MCF 10A (cell line): ENCODE measurements around the gene SCGB1D4. TPM values are rescaled to one million over a fixed set of nuclear protein-coding genes. Genes with fewer than 3 reads are reported as not detected.

ENCODE experiments used
- BruUV-seq: library from RNA; stranded (reverse); fragments of 400-500 nt; replicated peaks from 2 replicates; lab custom pipeline; 2021; lab: Mats Ljungman, UMichigan
- CTCF ChIA-PET: fragments of 300-600 bp; sonication (Branson Sonifier 250); formaldehyde crosslinking; extraction: SDS; loops from one replicate; lab custom pipeline; 2021; ENCODE audit warnings: antibody characterized with exemption, inconsistent platforms; lab: Yijun Ruan, JAX
- POLR2A ChIA-PET: fragments of 300-600, 350-650 bp; sonication (Branson Sonifier 250); formaldehyde crosslinking; extraction: SDS; loops from one replicate; lab custom pipeline; 2020; ENCODE audit warnings: antibody characterized with exemption, inconsistent platforms; lab: Yijun Ruan, JAX
- DNase-seq: peaks from one replicate; pipeline ENCODE4 v3.0.0-alpha.2; 2018; ENCODE audit not compliant: unreplicated experiment
- H3K27ac Mint-ChIP-seq: one replicate; pipeline ENCODE4 v1.8.0; 2022; ENCODE audit warnings: mild to moderate bottlenecking, low read depth, mixed read lengths; ENCODE audit not compliant: unreplicated experiment
- H3K27me3 Mint-ChIP-seq: one replicate; pipeline ENCODE4 v1.8.0; 2022; ENCODE audit warnings: mixed read lengths; ENCODE audit not compliant: insufficient read depth, unreplicated experiment
- H3K36me3 Mint-ChIP-seq: one replicate; pipeline ENCODE4 v1.8.0; 2022; ENCODE audit warnings: mild to moderate bottlenecking, moderate library complexity, mixed read lengths; ENCODE audit not compliant: insufficient read depth, unreplicated experiment
- H3K4me1 Mint-ChIP-seq: one replicate; pipeline ENCODE4 v1.8.0; 2022; ENCODE audit warnings: mixed read lengths; ENCODE audit not compliant: insufficient read depth, unreplicated experiment
- H3K4me3 Mint-ChIP-seq: one replicate; pipeline ENCODE4 v1.8.0; 2022; ENCODE audit warnings: mild to moderate bottlenecking, moderate library complexity, mixed read lengths; ENCODE audit not compliant: unreplicated experiment
- H3K9me3 Mint-ChIP-seq: one replicate; pipeline ENCODE4 v1.8.0; 2022; ENCODE audit warnings: mixed read lengths; ENCODE audit not compliant: unreplicated experiment
- intact Hi-C: fragments of 100-400 bp; cut with micrococcal nuclease; formaldehyde crosslinking; loops from 2 replicates; pipeline ENCODE4 v1.14.1; 2022
- total RNA-seq: library from RNA; stranded (reverse); gene quantifications from 2 replicates; pipeline ENCODE4 v1.2.3, GENCODE V29; 2022
- TF ChIP-seq, protein P1 (sequence below): fragments of 200-600 bp; IDR thresholded peaks from one replicate; pipeline ENCODE4 v1.8.0; 2022; ENCODE audit warnings: antibody characterized with exemption, mild to moderate bottlenecking; ENCODE audit not compliant: unreplicated experiment

The SCGB1D4 gene
- total RNA-seq, 1 experiment from 2014 or later: not detected

GRCh38 chr11:62253999-62254542 lies 44.8 kb downstream of the SCGB1D4 start:
- Mint-ChIP-seq H3K4me1 (no peaks in the 10 kb centered on the region), H3K9me3 (peaks cover 14% of the 10 kb centered on the region), H3K36me3 (no peaks in the 10 kb centered on the region), H3K27ac (no peak overlapping the region), H3K27me3 (peaks cover 32% of the 10 kb centered on the region), H3K4me3 (no peak overlapping the region)
- CTCF ChIA-PET: interaction anchor here (0.8 kb wide), 2 partner anchors 64 to 425 kb away, joined by 3 read pairs; partner anchors contain the start of gene SCGB1D1
- no peak for DNase-seq
- intact Hi-C loops: no loop called here
- BruUV-seq: no TSS peak
- TF ChIP-seq, protein P1, sequence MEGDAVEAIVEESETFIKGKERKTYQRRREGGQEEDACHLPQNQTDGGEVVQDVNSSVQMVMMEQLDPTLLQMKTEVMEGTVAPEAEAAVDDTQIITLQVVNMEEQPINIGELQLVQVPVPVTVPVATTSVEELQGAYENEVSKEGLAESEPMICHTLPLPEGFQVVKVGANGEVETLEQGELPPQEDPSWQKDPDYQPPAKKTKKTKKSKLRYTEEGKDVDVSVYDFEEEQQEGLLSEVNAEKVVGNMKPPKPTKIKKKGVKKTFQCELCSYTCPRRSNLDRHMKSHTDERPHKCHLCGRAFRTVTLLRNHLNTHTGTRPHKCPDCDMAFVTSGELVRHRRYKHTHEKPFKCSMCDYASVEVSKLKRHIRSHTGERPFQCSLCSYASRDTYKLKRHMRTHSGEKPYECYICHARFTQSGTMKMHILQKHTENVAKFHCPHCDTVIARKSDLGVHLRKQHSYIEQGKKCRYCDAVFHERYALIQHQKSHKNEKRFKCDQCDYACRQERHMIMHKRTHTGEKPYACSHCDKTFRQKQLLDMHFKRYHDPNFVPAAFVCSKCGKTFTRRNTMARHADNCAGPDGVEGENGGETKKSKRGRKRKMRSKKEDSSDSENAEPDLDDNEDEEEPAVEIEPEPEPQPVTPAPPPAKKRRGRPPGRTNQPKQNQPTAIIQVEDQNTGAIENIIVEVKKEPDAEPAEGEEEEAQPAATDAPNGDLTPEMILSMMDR: no peak
- POLR2A ChIA-PET: no interaction called here

DNA sequence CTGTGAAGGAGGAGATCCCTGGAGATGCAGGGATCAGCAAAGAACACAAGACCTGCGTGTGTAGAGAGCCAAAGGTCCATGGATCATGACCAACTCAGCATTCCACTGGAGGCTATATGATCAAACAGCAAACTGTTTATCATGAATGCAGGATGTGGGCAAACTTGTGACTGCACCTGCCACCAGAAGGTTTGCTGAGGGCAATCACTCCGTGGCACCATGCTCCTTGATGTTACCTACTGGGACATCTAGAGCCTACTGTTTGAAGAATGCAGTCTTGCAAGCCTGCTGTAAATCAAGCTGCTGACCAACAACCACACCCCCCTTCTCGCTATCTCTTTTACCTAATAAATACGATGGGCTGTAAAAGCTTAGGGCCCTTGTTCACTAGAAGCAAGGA lies 47.2 kb downstream of the SCGB1D4 start:
- TF ChIP-seq, protein P1: no peak
- intact Hi-C loops: no loop called here
- BruUV-seq: no TSS peak

More for the DNA sequence above, 47.2 kb downstream of the SCGB1D4 start:
- Mint-ChIP-seq H3K27ac (no peak overlapping the region), H3K27me3 (peaks cover 32% of the 10 kb centered on the region), H3K4me3 (no peak overlapping the region), H3K4me1 (no peaks in the 10 kb centered on the region), H3K9me3 (peaks cover 14% of the 10 kb centered on the region), H3K36me3 (no peaks in the 10 kb centered on the region)
- ChIA-PET CTCF (interaction anchor here (1.5 kb wide), 1 partner anchor 59 kb away, joined by 4 read pairs; no protein-coding TSS in a partner anchor), POLR2A (no interaction called here)
- no peak for DNase-seq

Other genes with a start within 250 kb of the SCGB1D4 start
- gene INCENP, start 175.1 kb downstream of the SCGB1D4 start, total RNA-seq: 40.4 and 56.2 TPM in 2 replicates
- gene SCGB1D1, start 108.9 kb downstream of the SCGB1D4 start, total RNA-seq: not detected in 2 replicates
- not detected in 2 replicates for gene SCGB2A1, start 90.4 kb downstream of the SCGB1D4 start, total RNA-seq
- not detected in 2 replicates for gene SCGB1D2, start 56.8 kb downstream of the SCGB1D4 start, total RNA-seq
- gene SCGB2A2, start 28.9 kb downstream of the SCGB1D4 start, total RNA-seq: not detected in 2 replicates
- 0.65 TPM in 1 of 2 replicates, not detected in the other for gene ASRGL1, start 38.4 kb upstream of the SCGB1D4 start, total RNA-seq
- gene SCGB1A1, start 120.0 kb upstream of the SCGB1D4 start, total RNA-seq: not detected in 2 replicates
- 416 and 429 TPM in 2 replicates for gene AHNAK, start 247.7 kb upstream of the SCGB1D4 start, total RNA-seq